Right ventricle myocardium superior (tissue), 1 donor: ENCODE data around the gene DPAGT1. TPM values are rescaled to one million over a fixed set of nuclear protein-coding genes. Genes with fewer than 3 reads are reported as not detected.
"Not testable (repeated sequence)": the region's sequence is repeated elsewhere in the genome, so short reads cannot be mapped to it uniquely, and the experiment has no call there.

Experiments used
- ATAC-seq: fragments of 200-7000 bp; cut with Tn5 transposase; one replicate; pipeline ENCODE4 v1.9.1; 2020; ENCODE audit warnings: mild to moderate bottlenecking; ENCODE audit not compliant: poor library complexity
- DNase-seq: peaks from one replicate; pipeline ENCODE4 v3.0.0-alpha.2; 2020
- intact Hi-C: fragments of 100-400 bp; cut with DNase I; formaldehyde crosslinking; loops from one replicate; pipeline ENCODE4 v1.11.2; 2022
- long read RNA-seq: library from polyadenylated mRNA; unstranded; transcript quantifications from one replicate; pipeline ENCODE4 v2.0.0, GENCODE V29; 2021
- total RNA-seq: library from RNA; stranded (reverse); fragmentation: NEBNext Ultra II Directional; extraction: Animal tissue kit (Norgen Biotek cat#: 25700); gene quantifications from one replicate; pipeline ENCODE4 v1.2.1, GENCODE V29; 2021
- donor health status: DM: no; HTN: yes; CAD: no; lungs with severe emphysema.

The DPAGT1 gene
- total RNA-seq, result 18.2 TPM
- long read RNA-seq, transcript DPAGT1-201 (9 exons, 2,205 nt), result major isoform, 22 of 28 reads
- long read RNA-seq, partial matches to known transcripts, result 0 of 28 reads
- long read RNA-seq, other reads (novel, unspliced or antisense), result 5 of 28 reads

DNA sequence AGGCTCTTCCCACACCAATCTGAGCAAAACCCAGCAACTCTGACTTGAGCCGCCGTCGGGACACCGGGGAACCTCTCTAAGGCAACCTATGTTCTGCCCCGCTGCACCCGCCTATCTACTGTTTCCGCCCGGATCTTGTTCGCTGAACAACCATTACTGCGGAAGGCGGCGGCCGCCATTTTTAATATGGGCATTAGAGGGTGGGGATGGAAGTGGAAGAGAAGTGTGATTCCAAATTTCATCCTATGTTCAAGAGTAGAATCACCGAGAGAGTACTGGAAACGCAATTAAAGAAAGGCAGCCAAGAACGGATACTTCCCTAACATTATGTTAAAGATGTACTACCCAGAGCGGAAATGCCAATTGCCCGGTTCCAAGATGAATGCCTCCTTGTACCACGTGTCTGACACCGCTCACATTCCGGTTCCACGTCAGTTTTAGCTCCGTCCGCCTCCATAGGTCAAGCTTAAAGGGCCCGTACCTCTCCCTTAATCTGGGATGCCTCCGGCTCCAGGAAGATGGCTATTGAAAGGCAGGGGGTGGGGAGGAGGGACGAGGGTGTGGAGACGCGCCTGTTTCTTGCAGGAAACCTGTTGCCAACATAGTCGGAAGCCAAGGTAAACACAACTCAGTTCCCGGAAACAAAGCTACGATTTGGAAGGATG lies at the start of gene DPAGT1:
Gene DPAGT1 (minus strand): TSS at position 95 of the 665 bp plus-strand sequence. CDS start 198 bp downstream, outside the sequence.
- peak; percentile 96 for ATAC-seq
- peak; percentile 91 for DNase-seq
- intact Hi-C loops, result no loop called here

DNA sequence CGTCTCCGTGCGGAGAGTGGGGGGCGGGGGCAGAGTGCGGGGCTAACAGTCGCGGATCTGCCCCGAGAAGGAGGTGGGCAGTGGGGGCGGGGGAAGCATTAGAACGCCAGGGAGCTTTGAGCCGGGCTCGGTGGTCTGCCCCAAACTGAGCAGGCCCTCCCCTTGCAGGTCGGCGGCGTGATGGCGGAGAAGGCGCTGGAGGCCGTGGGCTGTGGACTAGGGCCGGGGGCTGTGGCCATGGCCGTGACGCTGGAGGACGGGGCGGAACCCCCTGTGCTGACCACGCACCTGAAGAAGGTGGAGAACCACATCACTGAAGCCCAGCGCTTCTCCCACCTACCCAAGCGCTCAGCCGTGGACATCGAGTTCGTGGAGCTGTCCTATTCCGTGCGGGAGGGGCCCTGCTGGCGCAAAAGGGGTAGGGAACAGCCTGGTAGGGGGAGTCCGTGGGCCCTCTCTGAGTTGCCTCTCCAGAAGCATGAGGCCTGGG lies 48.2 kb upstream of the DPAGT1 start:
- intact Hi-C loops, result loop anchor here (5.0 to 10.0 kb wide), 2 partner anchors 47 to 175 kb away; no protein-coding TSS in a partner anchor
- ATAC-seq, result no peak
- no peak for DNase-seq

DNA sequence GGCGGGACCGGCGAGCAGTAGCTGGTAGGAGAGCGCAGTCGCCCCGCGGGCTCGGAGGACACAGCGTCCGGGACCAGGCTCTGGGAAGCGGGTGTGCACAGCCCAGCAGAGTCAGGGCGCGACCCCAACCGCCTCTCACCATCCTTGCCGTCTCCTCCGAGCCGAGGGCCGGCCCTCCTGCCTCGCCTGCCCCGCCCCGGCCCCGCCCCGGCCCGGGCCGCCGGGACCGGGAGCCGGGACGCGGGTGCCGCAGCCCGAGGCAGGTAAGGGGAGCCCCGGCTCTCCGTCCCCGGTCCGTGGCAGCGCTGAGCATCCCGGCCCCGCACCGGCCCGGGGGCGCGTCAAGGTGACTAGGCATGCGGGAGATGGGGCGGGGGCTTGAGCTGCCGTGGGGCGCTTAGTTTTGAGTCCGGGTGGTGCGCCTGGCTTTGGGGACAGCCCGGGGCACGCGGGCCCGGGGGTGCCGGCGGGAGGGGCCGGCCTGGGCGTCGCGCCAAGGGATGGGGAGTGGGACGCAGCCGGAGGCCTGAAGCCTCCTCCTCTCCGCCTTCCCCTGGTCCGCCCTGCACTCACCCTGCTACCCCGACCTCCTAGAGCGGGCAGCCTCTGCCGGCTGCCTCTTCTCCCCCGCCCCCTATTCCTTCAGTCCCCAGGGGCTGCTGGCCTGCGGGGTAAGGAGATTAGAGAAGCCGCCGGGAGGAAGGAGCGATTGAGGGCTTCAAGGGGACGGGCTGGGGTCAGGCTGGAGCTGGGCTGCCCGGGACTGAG lies 47.5 kb upstream of the DPAGT1 start, which contains the start of gene ABCG4:
Gene ABCG4 (plus strand): TSS at position 35 of the 768 bp plus-strand sequence. CDS start 914 bp downstream, outside the sequence.
- intact Hi-C loops, result loop anchor here (5.0 to 10.0 kb wide), 2 partner anchors 48 to 176 kb away; no protein-coding TSS in a partner anchor
- peak; percentile 53 for DNase-seq
- ATAC-seq, result peak; percentile 76

DNA sequence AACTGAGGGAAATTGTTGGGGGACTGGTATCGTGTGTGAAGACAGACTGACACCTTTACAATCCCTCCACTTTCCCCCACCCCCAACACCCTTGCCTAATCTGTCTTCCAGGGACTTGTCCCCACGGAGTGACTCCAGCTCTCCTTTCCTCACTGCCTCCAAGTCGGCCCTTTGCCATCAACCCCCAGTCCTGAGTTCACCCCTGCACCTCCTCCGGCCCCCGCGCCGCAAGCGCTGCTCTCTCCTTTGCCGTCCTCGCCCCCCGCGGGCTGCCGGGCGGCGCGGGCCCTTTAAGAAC lies 47.0 kb upstream of the DPAGT1 start:
- DNase-seq, result no peak
- intact Hi-C loops, result loop anchor here (5.0 to 10.0 kb wide), 2 partner anchors 49 to 176 kb away; no protein-coding TSS in a partner anchor
- no peak for ATAC-seq

DNA sequence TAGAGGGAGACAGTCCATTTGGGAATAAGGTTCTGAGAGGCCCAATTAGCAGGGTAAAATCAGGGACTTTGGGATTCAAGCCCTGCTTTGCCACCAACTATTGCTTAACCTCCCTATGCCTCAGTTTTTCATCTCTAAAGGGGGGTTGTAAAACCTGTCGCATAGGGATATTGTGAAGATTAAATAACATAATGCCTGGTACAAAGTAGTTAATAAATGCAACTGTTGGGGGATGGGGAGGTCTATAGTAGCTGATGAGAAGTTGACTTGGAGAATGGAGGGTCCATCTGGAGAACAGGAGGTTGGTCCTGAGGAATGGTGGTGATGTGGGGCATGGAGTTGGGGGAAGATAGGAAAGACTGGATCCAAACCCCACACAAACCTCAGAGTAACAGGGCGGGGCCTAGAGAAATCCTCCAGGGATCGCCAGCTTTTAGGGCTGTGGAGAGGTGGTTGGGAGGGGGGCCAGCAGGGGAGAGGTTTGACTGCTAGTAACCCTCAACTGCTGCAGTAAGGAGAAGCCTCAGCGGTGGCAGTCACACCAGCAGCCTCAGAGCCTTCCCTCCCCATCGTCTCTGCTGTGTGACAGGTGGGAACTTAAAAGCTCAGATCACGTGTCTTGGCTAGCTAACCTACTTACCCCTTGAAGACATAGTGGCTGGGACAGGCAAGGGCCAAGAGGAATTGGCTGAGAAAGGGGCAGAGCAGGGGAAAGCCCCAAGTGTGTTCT lies 46.1 kb upstream of the DPAGT1 start:
- intact Hi-C loops, result loop anchor here (5.0 to 10.0 kb wide), 2 partner anchors 50 to 177 kb away; no protein-coding TSS in a partner anchor
- ATAC-seq (no peak), DNase-seq (no peak)

DNA sequence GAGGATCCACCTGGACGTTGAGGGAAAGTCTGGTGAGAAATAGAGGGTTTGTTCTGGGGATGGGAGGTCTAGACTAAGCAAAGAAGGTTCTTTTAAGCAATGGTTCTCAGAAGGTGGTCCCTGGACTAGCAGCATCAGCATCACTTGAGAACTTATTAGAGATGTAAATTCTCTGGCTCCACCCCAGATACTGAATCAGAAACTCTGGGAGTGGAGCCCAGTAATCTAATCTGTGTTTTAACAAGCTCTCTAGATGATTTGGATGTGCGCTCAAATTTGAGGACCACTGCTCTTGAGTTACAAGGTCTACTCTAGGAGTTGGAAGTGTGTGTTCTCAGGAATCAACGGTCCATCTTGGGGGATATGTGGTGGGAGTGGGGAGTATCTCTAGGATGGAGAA lies 43.9 kb upstream of the DPAGT1 start:
- ATAC-seq (no peak), DNase-seq (no peak)
- intact Hi-C loops, result loop anchor here (5.0 to 10.0 kb wide), 2 partner anchors 52 to 179 kb away; no protein-coding TSS in a partner anchor

DNA sequence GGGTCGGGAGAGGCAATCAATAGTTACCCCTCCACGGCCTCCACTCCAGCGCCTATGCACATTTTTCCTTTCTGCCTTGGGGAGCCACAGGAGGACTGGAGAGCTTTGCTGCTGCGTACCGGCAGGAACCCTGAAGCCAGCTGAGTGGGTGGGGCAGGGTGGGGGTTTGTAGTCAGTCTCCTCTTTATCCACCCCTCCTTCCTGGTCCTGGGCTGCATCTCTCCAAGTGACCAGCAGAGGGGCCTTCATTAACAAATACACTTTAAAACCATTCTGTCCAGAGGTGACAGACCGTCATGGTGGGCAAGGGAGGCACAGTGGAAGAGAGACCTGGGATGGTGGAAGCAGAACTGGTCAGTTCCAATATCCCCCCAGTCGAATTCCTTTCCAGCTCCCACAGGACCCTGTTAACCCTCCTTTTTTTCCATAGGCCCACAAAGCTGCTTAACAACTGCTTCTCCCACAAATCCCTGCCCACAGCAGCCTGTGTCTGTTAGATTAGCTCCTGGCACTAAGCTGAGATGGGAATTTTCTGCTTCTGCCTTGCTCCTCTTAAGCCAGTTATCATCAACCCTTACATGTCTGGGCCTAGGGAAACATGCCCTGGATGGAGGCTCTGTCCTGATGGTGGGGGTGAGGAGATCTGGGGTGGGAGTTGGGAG lies 43.3 kb upstream of the DPAGT1 start:
- intact Hi-C loops, result loop anchor here (5.0 to 10.0 kb wide), 2 partner anchors 52 to 180 kb away; no protein-coding TSS in a partner anchor
- DNase-seq (peak; percentile 66), ATAC-seq (peak; percentile 87)

DNA sequence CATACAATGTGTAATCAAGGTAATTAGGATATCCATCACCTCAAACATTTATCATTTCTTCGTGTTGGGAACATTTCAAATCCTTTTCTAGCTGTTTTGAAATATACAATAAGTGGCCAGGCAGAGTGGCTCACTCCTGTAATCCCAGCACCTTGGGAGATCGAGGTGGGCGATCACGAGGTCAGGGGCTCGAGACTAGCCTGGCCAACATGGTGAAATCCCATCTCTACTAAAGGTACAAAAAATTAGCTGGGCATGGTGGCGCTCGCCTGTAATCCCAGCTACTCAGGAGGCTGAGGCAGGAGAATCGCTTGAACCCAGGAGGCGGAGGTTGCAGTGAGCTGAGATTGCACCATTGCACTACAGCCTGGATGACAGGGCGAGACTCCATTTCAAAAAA lies 37.6 kb upstream of the DPAGT1 start:
- ATAC-seq, intact Hi-C loops, DNase-seq: not testable (repeated sequence)

DNA sequence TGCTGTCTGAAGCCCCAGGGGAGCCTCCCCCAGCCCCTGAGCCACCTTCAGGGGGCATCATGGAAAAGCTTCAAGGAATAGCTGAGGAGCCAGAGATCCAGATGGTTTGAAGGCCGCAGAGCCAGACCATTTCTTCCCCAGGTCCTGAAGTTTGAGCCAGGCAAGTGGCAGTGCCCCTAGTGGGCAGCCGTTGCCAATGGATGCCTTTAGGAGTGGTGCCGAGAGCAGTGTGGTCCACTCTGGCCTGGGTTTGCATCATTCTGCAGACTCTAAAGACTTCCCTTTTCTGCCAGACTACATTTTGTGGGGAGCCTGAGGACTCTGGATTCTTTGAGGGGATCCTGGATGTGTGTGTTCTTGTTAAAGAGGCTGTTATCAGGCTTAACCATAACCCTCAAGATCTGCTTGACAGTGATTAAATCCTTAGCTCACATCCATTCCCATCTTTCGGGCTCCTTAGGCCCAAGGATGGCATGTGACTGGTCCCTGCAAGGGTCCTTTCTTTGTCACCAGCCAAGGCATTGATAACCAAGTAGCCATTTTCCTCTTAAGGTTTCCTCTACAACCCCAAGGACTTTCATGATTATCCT lies 32.8 kb upstream of the DPAGT1 start:
- intact Hi-C loops, result no loop called here
- DNase-seq (peak; percentile 23), ATAC-seq (peak; percentile 34)

DNA sequence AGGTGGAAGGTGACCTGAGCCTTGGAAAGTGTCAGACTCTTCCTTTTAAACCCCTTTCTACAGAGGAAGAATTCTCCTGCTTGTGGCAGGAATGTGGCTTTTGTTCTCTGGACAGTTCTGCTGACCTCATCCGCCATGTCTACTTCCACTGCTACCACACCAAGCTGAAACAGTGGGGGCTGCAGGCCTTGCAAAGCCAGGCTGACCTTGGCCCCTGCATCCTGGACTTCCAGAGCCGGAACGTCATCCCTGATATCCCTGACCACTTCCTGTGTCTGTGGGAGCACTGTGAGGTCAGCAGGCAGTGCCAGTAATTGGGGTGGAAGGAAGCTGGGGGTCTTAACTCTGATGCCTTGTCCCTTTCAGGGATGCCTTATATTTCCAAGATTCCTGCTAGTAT lies 29.0 kb upstream of the DPAGT1 start:
- ATAC-seq (no peak), DNase-seq (no peak)
- intact Hi-C loops, result no loop called here

DNA sequence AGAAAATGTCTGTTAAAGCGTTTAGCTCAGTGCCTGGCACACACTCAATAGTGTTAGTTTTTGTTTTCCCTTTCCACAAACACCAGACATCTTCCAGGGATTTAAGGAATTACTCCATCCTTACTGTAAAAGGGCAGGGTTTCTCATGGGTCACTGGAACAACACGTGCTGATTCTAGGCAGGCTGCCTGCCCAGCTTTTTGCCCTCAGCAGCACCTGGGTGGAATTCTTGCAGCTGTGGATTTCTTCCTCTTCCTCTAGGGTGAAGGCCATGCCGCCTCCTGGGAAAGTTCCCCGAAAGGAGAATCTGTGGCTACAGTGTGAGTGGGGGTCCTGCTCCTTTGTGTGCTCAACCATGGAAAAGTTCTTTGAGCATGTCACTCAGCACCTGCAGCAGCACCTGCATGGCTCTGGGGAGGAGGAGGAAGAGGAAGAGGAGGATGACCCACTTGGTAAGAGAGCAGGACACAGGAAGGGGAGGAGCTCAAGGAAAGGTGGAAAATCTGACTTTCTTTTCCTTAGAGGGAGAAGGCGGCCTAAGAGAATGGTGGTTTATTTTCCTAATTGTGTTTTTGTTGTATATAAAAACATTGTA lies 25.1 kb upstream of the DPAGT1 start:
- DNase-seq (no peak), ATAC-seq (no peak)
- intact Hi-C loops, result no loop called here

DNA sequence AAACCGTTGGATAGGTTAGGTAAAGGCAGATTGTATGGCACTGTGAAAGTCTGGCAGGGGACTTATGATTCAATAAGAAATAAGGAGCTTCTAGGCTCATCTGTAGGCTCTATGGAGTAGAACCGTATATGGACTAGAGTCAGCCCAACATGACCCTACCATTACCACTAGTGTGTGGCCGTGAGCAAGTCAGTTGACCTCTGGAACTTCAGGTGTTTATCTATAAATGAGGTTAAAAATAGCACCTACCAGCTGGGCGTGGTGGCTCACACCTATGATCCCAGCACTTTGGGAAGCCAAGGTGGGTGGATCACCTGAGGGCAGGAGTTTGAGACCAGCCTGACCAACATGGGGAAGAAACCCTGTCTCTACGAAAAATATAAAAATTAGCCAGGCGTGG lies 24.2 kb upstream of the DPAGT1 start:
- intact Hi-C loops, result no loop called here
- no peak for DNase-seq
- no peak for ATAC-seq

DNA sequence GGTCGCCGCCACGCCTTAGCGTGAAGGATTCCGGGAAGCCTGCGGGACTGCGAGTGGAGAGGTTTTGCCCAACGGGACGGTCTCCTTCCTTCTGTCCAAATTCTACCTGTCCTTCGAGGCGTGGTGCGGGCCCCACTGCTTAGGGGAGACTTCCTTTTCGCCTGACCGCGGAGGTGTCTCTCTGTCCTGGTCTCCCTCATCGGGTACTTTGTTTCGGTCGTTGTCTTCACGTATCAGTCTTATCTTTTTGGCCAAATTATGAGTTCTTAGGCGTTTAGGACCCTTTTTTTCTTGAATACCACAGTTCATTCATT lies 20.1 kb upstream of the DPAGT1 start:
- intact Hi-C loops, result no loop called here
- no peak for ATAC-seq
- DNase-seq, result no peak

DNA sequence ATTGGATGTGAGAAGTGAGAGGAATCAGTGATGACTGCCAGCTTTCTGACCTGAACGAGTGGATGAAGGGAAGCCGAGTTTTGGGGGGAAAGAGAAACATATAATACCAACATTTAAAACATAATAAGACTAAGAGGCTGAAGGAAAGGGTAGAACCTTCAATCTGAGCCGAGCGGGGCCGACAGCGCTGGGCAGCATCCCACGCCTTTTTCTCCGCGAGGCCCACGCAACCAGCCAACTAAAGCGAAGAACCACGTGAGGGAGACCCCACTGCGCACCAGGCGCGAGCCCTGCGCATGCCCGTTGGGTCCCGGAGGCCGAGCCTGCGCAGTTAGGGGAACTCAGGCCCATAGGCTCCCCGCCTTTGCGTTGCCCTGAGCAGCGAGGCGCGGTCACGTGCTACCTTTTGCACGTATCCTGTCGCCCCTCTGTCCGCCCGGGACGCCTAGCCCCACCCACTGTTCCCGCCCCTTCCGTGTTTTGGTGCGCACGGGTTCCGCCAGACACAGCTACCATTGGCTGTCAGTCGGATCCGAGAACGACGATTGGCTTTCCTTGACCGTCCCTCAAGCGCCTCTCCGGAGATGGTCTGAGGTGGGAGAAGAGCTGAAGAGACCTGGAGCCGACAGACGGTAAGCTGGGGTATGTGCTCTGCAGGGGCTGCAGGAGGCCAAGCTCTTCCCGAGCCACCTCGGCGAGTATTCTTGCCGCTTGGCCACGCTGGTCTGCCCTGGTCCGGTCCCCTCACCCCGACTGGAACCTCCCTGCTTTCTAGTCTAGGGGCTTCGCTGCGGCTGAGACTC lies 19.6 kb upstream of the DPAGT1 start, which contains the start of gene HINFP:
Gene HINFP (plus strand): TSS at position 573 of the 803 bp plus-strand sequence. CDS start 5,365 bp downstream, outside the sequence.
- intact Hi-C loops, result no loop called here
- DNase-seq (peak; percentile 100), ATAC-seq (peak; percentile 100)

DNA sequence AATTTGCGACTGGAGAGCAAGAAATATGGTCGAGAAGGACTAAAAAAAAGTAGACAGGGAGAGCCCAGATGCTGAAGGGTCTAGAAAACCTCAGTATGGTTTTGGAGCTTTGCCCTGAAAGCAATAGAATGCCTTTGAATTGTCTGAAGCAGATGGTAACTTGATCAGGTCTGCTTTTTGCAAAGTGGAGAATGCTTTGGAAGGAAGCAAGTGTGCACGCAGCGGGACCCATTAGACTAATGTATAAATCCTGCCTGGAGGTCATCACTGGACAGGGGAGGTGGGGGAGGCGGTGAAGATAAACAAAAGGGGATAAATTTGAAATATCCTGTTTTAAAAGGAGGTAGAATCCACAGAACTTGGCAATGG lies 19.0 kb upstream of the DPAGT1 start:
- DNase-seq (no peak), ATAC-seq (no peak)
- intact Hi-C loops, result no loop called here

DNA sequence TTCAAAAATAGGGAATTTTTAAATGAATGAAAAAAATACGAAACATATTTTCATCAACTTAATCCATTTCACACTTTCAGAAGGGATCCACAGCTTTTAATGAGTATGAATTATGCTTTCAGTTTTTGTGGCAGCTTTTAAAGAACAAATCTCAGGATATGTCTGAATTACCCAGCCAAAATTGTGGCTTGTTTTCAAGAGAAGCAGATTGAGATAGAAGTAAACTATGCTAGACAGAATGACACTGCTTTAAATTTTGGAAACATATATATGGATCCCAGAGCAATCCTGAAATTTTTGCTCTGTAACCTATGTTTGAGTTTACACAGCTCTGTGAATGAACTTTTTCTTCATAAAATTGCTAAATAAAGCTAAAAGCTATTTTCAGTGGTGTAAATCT lies 17.3 kb upstream of the DPAGT1 start:
- ATAC-seq, result no peak
- intact Hi-C loops, result no loop called here
- DNase-seq, result no peak

DNA sequence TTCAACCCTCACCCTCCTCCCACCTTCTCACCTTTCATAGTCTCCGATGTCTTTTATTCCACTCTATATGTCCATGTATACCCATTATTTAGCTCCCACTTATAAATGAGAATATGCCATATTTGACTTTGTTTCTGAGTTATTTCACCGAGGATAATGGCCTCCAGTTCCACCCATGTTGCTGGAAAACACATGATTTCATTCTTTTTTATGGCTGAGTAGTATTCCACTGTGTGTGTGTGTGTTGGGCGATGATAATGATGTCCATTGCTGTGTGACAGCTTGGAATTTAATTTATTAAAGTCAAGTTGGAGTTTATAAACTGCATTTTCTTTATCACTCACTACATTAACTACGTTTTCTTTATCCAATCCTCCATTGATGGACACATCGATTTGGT lies 16.6 kb upstream of the DPAGT1 start:
- DNase-seq, result no peak
- intact Hi-C loops, result no loop called here
- no peak for ATAC-seq
